T-cell (primary cell): ENCODE results near the gene DGAT2. TPM values are rescaled to one million over a fixed set of nuclear protein-coding genes. Genes with fewer than 3 reads are reported as not detected.

Source experiments
- ATAC-seq, 4 experiments: fragments of 200-7000 bp in 3 of 4; fragments of 150-1000 bp in 1 of 4; cut with Tn5 transposase; replicated peaks in 1 of 4; 1 replicate in 3 of 4; 2 replicates in 1 of 4; pipeline ENCODE4 v1.10.0; 2021; ENCODE audit warnings: moderate library complexity in 3 of 4, mild to moderate bottlenecking in 2 of 4, moderate number of reproducible peaks in 1 of 4
- CTCF ChIA-PET, 2 donors: fragments of 300-600 bp; sonication (Branson Sonifier 250); formaldehyde crosslinking; loops; one replicate each; lab custom pipeline; 2022; ENCODE audit warnings: antibody characterized with exemption in 2 of 2; lab: Charles Lee
- POLR2A ChIA-PET, 2 donors: fragments of 300-600 bp; sonication (Branson Sonifier 250); formaldehyde crosslinking; loops; one replicate each; lab custom pipeline; 2022; ENCODE audit warnings: antibody characterized with exemption in 2 of 2; lab: Charles Lee
- DNase-seq, 35 experiments: peaks; one replicate each; pipeline versions ENCODE4 v3.0.0 to v3.0.0-alpha.2; 2013 to 2023
- H3K27ac ChIP-seq: one replicate; pipeline ENCODE4 v1.5.1; 2013; ENCODE audit warnings: low read length
- H3K27me3 ChIP-seq, 2 experiments: replicated peaks in 1 of 2; 1 replicate in 1 of 2; 2 replicates in 1 of 2; pipeline versions ENCODE4 v1.6.1 to v1.7.0; 2013; ENCODE audit warnings: low read length in 1 of 2, mixed read lengths in 1 of 2; ENCODE audit not compliant: control insufficient read depth in 2 of 2, insufficient read depth in 2 of 2; ENCODE audit errors: extremely low read depth in 1 of 2
- H3K36me3 ChIP-seq, 2 donors: 1 replicate in 1 of 2; 2 replicates in 1 of 2; pipeline versions ENCODE4 v1.6.1 to v1.7.0; 2013; ENCODE audit warnings: low read length in 1 of 2; ENCODE audit not compliant: control insufficient read depth in 2 of 2, insufficient read depth in 1 of 2; ENCODE audit errors: extremely low read depth in 1 of 2
- H3K4me1 ChIP-seq, 2 experiments: 1 replicate in 1 of 2; 2 replicates in 1 of 2; pipeline versions ENCODE4 v1.6.1 to v1.7.0; 2013; ENCODE audit warnings: low read length in 2 of 2, mixed read lengths in 1 of 2; ENCODE audit not compliant: insufficient read depth in 2 of 2, control insufficient read depth in 1 of 2; ENCODE audit errors: extremely low read depth in 1 of 2
- H3K4me3 ChIP-seq, 2 donors: 1 replicate in 1 of 2; 2 replicates in 1 of 2; pipeline versions ENCODE4 v1.5.1 to v1.7.0; 2013; ENCODE audit warnings: mild to moderate bottlenecking in 2 of 2, low read length in 1 of 2, moderate library complexity in 1 of 2; ENCODE audit not compliant: control insufficient read depth in 1 of 2; ENCODE audit errors: extremely low read depth in 1 of 2
- H3K9me3 ChIP-seq: 2 replicates; pipeline ENCODE4 v1.7.0; 2013
- H3K27ac Mint-ChIP-seq, 2 donors: one replicate each; pipeline ENCODE4 v1.8.0; 2020 to 2021; ENCODE audit warnings: mild to moderate bottlenecking in 2 of 2, mixed read lengths in 2 of 2
- H3K27me3 Mint-ChIP-seq, 2 donors: one replicate each; pipeline ENCODE4 v1.8.0; 2021 to 2022; ENCODE audit warnings: mixed read lengths in 2 of 2
- H3K36me3 Mint-ChIP-seq: one replicate; pipeline ENCODE4 v1.8.0; 2021; ENCODE audit warnings: mixed read lengths
- H3K4me1 Mint-ChIP-seq, 3 donors: one replicate each; pipeline ENCODE4 v1.8.0; 2020 to 2022; ENCODE audit warnings: mixed read lengths in 3 of 3, mild to moderate bottlenecking in 1 of 3
- H3K4me3 Mint-ChIP-seq, 3 donors: one replicate each; pipeline ENCODE4 v1.8.0; 2020 to 2022; ENCODE audit warnings: mild to moderate bottlenecking in 3 of 3, mixed read lengths in 3 of 3, moderate library complexity in 3 of 3
- H3K9me3 Mint-ChIP-seq, 3 donors: one replicate each; pipeline ENCODE4 v1.8.0; 2020 to 2022; ENCODE audit warnings: mixed read lengths in 3 of 3
- WGBS: methylation state at CpG from one replicate; pipeline ENCODE4 v1.1.5; 2013; ENCODE audit warnings: missing lambda C conversion rate; ENCODE audit not compliant: insufficient coverage; 5-methylcytosine and 5-hydroxymethylcytosine counted together
- total RNA-seq, 35 experiments: library from RNA in 6 of 35; stranded (reverse) in 6 of 35; fragments of 120-200 nt in 1 of 35; gene quantifications; one replicate each; pipeline versions ENCODE4 v1.2.1 to v1.2.4 and lab custom pipeline; 2013 to 2026

DGAT2 gene
- total RNA-seq, 5 donors from 2014 or later (not counting 1 experiment from before 2014, with no cell fraction given), result 0.14 to 1.2 (median 0.61) TPM

DNA sequence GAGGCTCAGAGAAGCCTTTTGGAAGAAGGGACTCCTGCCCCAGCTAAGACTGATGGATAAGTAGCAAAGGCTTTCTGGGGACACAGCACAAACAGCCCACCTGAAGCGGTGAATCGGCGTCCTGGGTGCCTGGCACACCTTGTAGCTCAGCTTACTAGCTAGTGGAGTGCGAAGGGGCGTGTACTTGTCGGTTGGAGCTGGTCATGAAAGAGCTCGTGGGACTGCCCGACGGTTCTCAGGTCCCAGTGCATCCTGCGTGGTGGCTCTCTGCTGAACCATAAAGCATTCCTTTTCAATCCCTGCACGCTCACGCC lies 45.7 kb downstream of the DGAT2 start:
- H3K27ac ChIP-seq, result peak overlapping the region; percentile 71
- H3K4me3 ChIP-seq, result peak overlapping the region; percentile 72 to 93
- Mint-ChIP-seq H3K27me3 (no peaks in the 10 kb centered on the region), H3K27ac (peak overlapping the region; percentile 95 to 99), H3K36me3 (no peaks in the 10 kb centered on the region), H3K4me1 (peaks cover 20 to 27% (median 20%) of the 10 kb centered on the region in 3 donors), H3K4me3 (peak overlapping the region in 1 of 3 donors; percentile 96), H3K9me3 (no peaks in the 10 kb centered on the region)
- H3K27me3 ChIP-seq, result no peaks in the 10 kb centered on the region
- no peaks in the 10 kb centered on the region for H3K36me3 ChIP-seq
- H3K9me3 ChIP-seq, result no peaks in the 10 kb centered on the region
- H3K4me1 ChIP-seq, result peaks cover 16 to 25% of the 10 kb centered on the region in 2 experiments
- CTCF ChIA-PET, result interaction anchor here (0.8 to 1.6 kb wide), 6 partner anchors 10 to 54 kb away, joined by 3 to 7 read pairs (median 5); no protein-coding TSS in a partner anchor
- no peak for DNase-seq
- ATAC-seq, result peak; percentile 33 to 47 (median 38)
- under 1% methylated on average over 11 of the region's 12 CpGs for WGBS
- POLR2A ChIA-PET, result no interaction called here

DNA sequence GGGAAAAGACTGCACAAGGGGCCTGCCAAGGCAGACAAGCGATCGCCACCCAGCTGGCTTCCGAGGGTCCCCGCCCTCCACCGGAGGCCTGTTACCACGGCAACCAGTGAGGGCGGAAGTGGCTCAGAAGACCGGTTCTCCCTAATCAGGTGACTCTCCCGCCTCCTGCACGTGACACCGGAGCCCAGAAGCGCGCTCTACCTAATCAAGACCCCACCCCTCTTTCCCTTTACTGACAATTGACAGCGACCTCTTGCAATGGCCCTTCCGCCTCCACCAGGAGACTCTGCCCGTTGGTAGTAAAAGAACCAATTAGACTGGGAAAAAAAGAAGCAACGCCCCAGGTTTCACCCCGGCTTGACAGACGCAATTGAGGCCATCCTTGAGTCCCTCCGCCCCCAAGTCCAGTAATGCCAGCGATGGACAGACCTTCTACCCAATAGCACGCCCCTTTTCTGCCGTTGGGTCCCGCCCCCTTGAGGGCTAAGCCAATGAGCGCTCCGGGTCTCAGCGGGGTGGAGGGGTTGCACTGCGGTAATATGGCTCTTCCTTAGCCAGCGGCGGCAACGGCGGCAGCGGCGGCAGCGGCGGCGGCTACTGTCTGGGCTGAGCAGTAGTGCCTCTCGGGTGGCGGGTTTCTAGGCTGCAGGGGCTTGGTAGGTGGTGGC lies 46.2 kb downstream of the DGAT2 start, which contains the start of gene UVRAG:
Gene UVRAG, plus strand, starts transcription at position 534 of the 668 bp plus-strand sequence. CDS start 198 bp downstream, outside the sequence.
- CTCF ChIA-PET, result interaction anchor here (0.8 to 1.6 kb wide), 5 partner anchors 10 to 53 kb away, joined by 3 to 7 read pairs (median 6); no protein-coding TSS in a partner anchor
- DNase-seq (peak; percentile 95 to 100 (median 97)), ATAC-seq (peak; percentile 87 to 93 (median 90))
- H3K9me3 ChIP-seq, result no peaks in the 10 kb centered on the region
- H3K27me3 Mint-ChIP-seq, result no peaks in the 10 kb centered on the region
- H3K4me1 ChIP-seq, result peaks cover 16 to 25% of the 10 kb centered on the region in 2 experiments
- H3K4me3 Mint-ChIP-seq, result peak within 1 kb of the TSS in 1 of 3 donors; percentile 96
- H3K36me3 Mint-ChIP-seq, result no peaks in the 10 kb centered on the region
- no peaks in the 10 kb centered on the region for H3K27me3 ChIP-seq
- peak within 1 kb of the TSS; percentile 71 for H3K27ac ChIP-seq
- WGBS, result 0% methylated on average over 29 of the region's 39 CpGs
- H3K4me3 ChIP-seq, result peak within 1 kb of the TSS; percentile 72 to 93
- no peaks in the 10 kb centered on the region for H3K36me3 ChIP-seq
- no peaks in the 10 kb centered on the region for H3K9me3 Mint-ChIP-seq
- POLR2A ChIA-PET, result no interaction called here
- peaks cover 20 to 27% (median 20%) of the 10 kb centered on the region in 3 donors for H3K4me1 Mint-ChIP-seq
- peak within 1 kb of the TSS; percentile 95 to 99 for H3K27ac Mint-ChIP-seq

DNA sequence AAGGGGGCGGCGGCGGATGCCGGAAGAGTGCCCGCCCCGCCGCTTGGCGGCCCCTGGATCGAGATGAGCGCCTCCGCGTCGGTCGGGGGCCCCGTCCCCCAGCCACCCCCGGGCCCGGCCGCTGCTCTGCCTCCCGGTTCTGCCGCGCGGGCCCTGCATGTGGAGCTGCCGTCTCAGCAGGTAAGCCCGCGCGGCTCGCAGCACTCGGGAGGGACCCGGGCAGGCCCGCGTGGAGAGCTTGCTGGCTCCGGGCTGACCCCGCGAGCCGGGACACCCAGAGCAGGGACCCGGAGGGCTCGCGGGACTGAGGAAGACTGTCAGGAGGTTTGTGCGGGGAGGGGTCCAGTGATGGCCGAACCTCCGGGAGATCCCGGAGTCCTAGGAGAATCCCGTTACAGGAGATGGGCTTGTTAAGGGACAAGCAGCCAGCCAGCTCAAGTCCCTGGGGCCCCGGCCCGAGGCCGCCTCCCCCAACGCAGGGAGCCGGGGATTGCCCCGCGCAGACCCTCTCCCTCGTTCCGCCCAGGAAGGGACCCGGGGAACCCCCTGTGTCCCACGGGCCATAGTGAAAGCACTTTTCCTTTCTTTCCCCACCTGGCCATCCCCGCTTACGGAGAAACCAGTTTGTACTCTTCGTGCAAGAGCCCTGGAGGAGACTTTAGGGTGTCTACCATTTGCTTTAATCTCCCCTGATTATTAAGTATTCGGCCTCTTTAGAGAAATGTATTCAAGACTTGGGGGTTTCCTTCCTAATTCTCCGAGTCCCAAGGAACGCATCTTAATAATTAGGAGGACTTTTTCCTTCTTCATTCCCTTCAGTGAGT lies 47.0 kb downstream of the DGAT2 start:
- Mint-ChIP-seq H3K27ac (peak overlapping the region; percentile 95 to 99), H3K36me3 (no peaks in the 10 kb centered on the region), H3K9me3 (no peaks in the 10 kb centered on the region), H3K4me3 (peak overlapping the region in 1 of 3 donors; percentile 96), H3K4me1 (peaks cover 20 to 27% (median 22%) of the 10 kb centered on the region in 3 donors), H3K27me3 (no peaks in the 10 kb centered on the region)
- CTCF ChIA-PET, result no interaction called here
- WGBS, result under 1% methylated on average over 49 of the region's 60 CpGs
- Histone ChIP-seq H3K9me3 (no peaks in the 10 kb centered on the region), H3K36me3 (no peaks in the 10 kb centered on the region), H3K27me3 (no peaks in the 10 kb centered on the region), H3K4me1 (peaks cover 16 to 25% of the 10 kb centered on the region in 2 experiments), H3K27ac (peak overlapping the region; percentile 71), H3K4me3 (peak overlapping the region; percentile 72 to 93)
- POLR2A ChIA-PET, result no interaction called here
- ATAC-seq (peak in 3 of 4 experiments; percentile 33 to 38 (median 36)), DNase-seq (peak in 30 of 35 experiments; percentile 5 to 67 (median 18))

DNA sequence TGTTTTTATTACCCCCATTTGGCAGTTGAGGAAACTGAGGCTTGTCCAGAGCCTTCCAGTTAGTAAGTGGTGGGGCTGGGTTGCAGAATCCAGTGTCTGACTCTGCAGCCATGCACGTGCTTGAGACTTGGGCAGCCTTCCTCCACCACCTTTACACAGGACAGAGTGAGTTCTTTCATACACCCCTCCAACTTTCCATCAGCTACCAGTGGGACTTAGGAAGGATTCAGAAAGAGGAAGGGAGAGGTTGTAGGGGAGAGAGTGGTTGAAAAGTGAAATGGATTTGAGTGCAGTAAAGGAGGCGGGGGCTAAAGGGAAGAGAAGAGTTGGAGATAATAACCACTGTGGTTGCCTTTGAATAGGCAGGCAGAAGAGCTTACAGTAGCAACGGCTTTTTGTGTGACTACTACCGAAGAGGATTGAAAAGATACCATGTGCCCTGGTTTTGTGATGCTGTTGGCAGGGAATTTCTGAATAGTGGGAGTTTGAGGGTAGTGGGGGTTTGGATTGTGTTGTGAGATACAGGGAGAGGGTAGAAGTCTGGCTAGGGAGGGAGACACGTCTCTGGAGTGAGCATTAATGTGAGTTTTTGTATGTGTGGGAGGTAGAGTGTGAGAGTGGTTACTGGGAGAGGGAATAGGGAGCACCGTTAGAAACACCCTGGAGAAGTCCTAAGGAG lies 48.1 kb downstream of the DGAT2 start:
- H3K27ac ChIP-seq, result no peak overlapping the region
- ChIA-PET CTCF (interaction anchor here in 1 of 2 donors (1.0 kb wide), 1 partner anchor 335 kb away, joined by 3 read pairs; no protein-coding TSS in a partner anchor), POLR2A (interaction anchor here in 1 of 2 donors (0.6 kb wide), 1 partner anchor 232 kb away, joined by 3 read pairs; no protein-coding TSS in a partner anchor)
- H3K9me3 ChIP-seq, result no peaks in the 10 kb centered on the region
- no peak for ATAC-seq
- Mint-ChIP-seq H3K4me3 (no peak overlapping the region), H3K27me3 (no peaks in the 10 kb centered on the region), H3K27ac (no peak overlapping the region), H3K4me1 (peaks cover 30 to 36% (median 31%) of the 10 kb centered on the region in 3 donors), H3K36me3 (peaks cover 8% of the 10 kb centered on the region), H3K9me3 (no peaks in the 10 kb centered on the region)
- H3K27me3 ChIP-seq, result no peaks in the 10 kb centered on the region
- peak overlapping the region; percentile 72 to 93 for H3K4me3 ChIP-seq
- 18% methylated on average over 5 of the region's 6 CpGs for WGBS
- H3K4me1 ChIP-seq, result peaks cover 16 to 28% of the 10 kb centered on the region in 2 experiments
- H3K36me3 ChIP-seq, result no peaks in the 10 kb centered on the region
- peak in 1 of 35 experiments; percentile 25 for DNase-seq

DNA sequence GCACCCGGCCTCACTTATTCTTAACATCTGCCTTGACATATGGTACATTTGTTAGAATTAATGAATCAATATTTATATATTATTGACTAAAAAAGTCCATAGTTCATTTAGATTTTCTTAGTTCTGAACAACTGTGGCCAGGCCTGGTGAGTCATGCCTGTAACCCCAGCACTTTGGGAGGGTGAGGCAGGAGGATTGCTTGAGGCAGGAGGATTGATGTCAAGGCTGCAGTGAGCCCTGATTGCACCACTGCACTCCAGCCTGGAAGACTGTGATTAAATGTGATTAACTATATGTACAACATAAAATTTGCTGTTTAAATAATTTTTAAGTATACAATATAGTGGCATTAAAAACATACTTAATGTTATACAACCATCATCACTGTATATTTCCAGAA lies 52.1 kb downstream of the DGAT2 start:
- ATAC-seq, result no peak
- Mint-ChIP-seq H3K27ac (no peak overlapping the region), H3K9me3 (no peaks in the 10 kb centered on the region), H3K4me3 (no peak overlapping the region), H3K27me3 (no peaks in the 10 kb centered on the region), H3K36me3 (peaks cover 17% of the 10 kb centered on the region), H3K4me1 (peaks cover 39 to 46% (median 43%) of the 10 kb centered on the region in 3 donors)
- CTCF ChIA-PET, result interaction anchor here in 1 of 2 donors (0.7 kb wide), 1 partner anchor 13 kb away, joined by 4 read pairs; no protein-coding TSS in a partner anchor
- Histone ChIP-seq H3K27me3 (no peaks in the 10 kb centered on the region), H3K9me3 (no peaks in the 10 kb centered on the region), H3K4me1 (peaks cover 17 to 21% of the 10 kb centered on the region in 2 experiments), H3K36me3 (no peaks in the 10 kb centered on the region), H3K27ac (no peak overlapping the region), H3K4me3 (no peak overlapping the region)
- WGBS, result no CpG with 5 or more reads among the region's 1 CpG
- POLR2A ChIA-PET, result no interaction called here
- DNase-seq, result no peak
